Bronchial epithelial cell (primary cell): ENCODE measurements around the gene CHSY1. TPM values are rescaled to one million over a fixed set of nuclear protein-coding genes. Genes with fewer than 3 reads are reported as not detected.

ENCODE experiments used
- DNase-seq: peaks from one replicate; pipeline ENCODE4 v3.0.0-alpha.2; 2010; ENCODE audit warnings: low read depth
- FAIRE-seq: peaks from 2 replicates; lab custom pipeline; 2011; peaks lifted over from hg19 to GRCh38; lab: Jason Lieb, UNC
- H3K27me3 ChIP-seq: 2 replicates; pipeline ENCODE4 v1.5.1; 2011; ENCODE audit warnings: low read length; ENCODE audit not compliant: control insufficient read depth, insufficient read depth
- H3K36me3 ChIP-seq: 2 replicates; pipeline ENCODE4 v1.5.1; 2011; ENCODE audit warnings: low read length; ENCODE audit not compliant: control insufficient read depth, insufficient read depth
- H3K4me3 ChIP-seq: 2 replicates; pipeline ENCODE4 v1.5.1; 2011; ENCODE audit warnings: mild to moderate bottlenecking, low read depth, low read length, control low read depth
- CTCF ChIP-seq: IDR thresholded peaks from 2 replicates; pipeline ENCODE4 v1.5.1; 2011; ENCODE audit warnings: mild to moderate bottlenecking, moderate library complexity, low read length, control low read depth, inconsistent platforms; ENCODE audit not compliant: insufficient read depth, severe bottlenecking
- total RNA-seq: library from RNA; depleted of rRNA; stranded (reverse); fragments of >200 nt; gene quantifications from 2 replicates; pipeline ENCODE4 v1.2.1, GENCODE V29; 2014

CHSY1 gene
- total RNA-seq, 1 donor from 2014 or later = 21.6 TPM

GRCh38 chr15:101207867-101208288 lies 44.0 kb downstream of the CHSY1 start:
- H3K36me3 ChIP-seq = no peaks in the 10 kb centered on the region
- DNase-seq (peak; percentile 92), FAIRE-seq (no peak)
- H3K4me3 ChIP-seq = no peak overlapping the region
- no peak for TF ChIP-seq CTCF
- H3K27me3 ChIP-seq = no peaks in the 10 kb centered on the region

- H3K4me3 ChIP-seq = no peak overlapping the region
- no peak for TF ChIP-seq CTCF
- H3K36me3 ChIP-seq = no peaks in the 10 kb centered on the region
- FAIRE-seq = no peak
- peak; percentile 49 for DNase-seq
- H3K27me3 ChIP-seq = no peaks in the 10 kb centered on the region
These were observed 45.7 kb downstream of the CHSY1 start for GRCh38 chr15:101206176-101206591.

GRCh38 chr15:101204739-101205535 lies 46.9 kb downstream of the CHSY1 start:
- no peak for DNase-seq
- H3K4me3 ChIP-seq = no peak overlapping the region
- H3K36me3 ChIP-seq = no peaks in the 10 kb centered on the region
- no peak for FAIRE-seq
- TF ChIP-seq CTCF = no peak
- no peaks in the 10 kb centered on the region for H3K27me3 ChIP-seq

- Histone ChIP-seq H3K27me3 (no peaks in the 10 kb centered on the region), H3K4me3 (no peak overlapping the region), H3K36me3 (no peaks in the 10 kb centered on the region)
- FAIRE-seq (no peak), DNase-seq (no peak)
- no peak for TF ChIP-seq CTCF
These were observed 48.1 kb downstream of the CHSY1 start for GRCh38 chr15:101203607-101204189.

- DNase-seq = no peak
- FAIRE-seq = no peak
- H3K4me3 ChIP-seq = no peak overlapping the region
- H3K36me3 ChIP-seq = no peaks in the 10 kb centered on the region
- no peaks in the 10 kb centered on the region for H3K27me3 ChIP-seq
- no peak for TF ChIP-seq CTCF
These were observed 48.7 kb downstream of the CHSY1 start for GRCh38 chr15:101203029-101203573.
